ENCODE results near the gene MACROD1. TPM values are rescaled to one million over a fixed set of nuclear protein-coding genes. Genes with fewer than 3 reads are reported as not detected.

Gene MACROD1
- total RNA-seq, 1 experiment from 2014 or later, result 36.9 TPM

DNA sequence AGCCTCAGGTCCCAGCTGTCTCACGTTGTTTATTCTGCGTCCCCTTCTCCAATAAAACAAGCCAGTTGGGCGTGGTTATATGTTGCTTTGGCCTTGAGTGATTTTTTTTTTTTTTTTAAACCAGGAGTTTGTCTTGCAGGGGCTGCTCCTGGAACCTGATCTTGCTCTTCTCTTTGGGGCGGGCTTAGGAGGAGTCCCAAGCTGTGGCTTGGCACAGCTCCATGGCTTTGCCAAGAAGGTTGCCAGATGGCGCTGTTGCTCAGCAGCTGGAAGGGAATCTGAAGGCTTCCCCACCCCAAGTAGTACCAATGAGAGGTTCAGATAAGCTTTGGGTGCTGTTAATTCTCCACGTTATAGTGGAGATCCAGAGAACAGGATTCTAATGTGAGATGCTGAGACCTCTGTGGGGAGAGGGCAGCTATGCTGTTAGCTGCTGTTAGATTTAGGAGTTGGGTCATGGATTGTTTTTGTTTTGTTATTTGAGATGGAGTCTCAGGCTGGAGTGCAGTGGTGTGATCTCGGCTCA is 38.6 kb upstream of the MACROD1 start:
- POLR2A ChIA-PET, result interaction anchor here (0.9 to 1.1 kb wide), 3 partner anchors 13 to 37 kb away, joined by 3 read pairs; partner anchors contain the start of gene FKBP2
- H3K27ac Mint-ChIP-seq, result peak overlapping the region; percentile 88
- ATAC-seq (peak; percentile 88), DNase-seq (ENCODE audit: low spot score) (peak; percentile 82)
- CTCF ChIA-PET, result interaction anchor here (0.6 to 5.4 kb wide), 46 partner anchors 10 to 285 kb away, joined by 3 to 76 read pairs (median 5); partner anchors contain the start of genes BAD, FKBP2, NUDT22 and PLCB3
- peaks cover 6% of the 10 kb centered on the region for H3K4me1 Mint-ChIP-seq
- H3K4me3 Mint-ChIP-seq, result no peak overlapping the region
- H3K27me3 Mint-ChIP-seq (ENCODE audit: low read depth), result no peaks in the 10 kb centered on the region
- no peaks in the 10 kb centered on the region for H3K9me3 Mint-ChIP-seq
- TF ChIP-seq ELF4 (CRISPR knock-in tag; IDR thresholded peaks at IDR 0.05; ENCODE audit: low read depth), result no peak
- TF ChIP-seq, protein P1, sequence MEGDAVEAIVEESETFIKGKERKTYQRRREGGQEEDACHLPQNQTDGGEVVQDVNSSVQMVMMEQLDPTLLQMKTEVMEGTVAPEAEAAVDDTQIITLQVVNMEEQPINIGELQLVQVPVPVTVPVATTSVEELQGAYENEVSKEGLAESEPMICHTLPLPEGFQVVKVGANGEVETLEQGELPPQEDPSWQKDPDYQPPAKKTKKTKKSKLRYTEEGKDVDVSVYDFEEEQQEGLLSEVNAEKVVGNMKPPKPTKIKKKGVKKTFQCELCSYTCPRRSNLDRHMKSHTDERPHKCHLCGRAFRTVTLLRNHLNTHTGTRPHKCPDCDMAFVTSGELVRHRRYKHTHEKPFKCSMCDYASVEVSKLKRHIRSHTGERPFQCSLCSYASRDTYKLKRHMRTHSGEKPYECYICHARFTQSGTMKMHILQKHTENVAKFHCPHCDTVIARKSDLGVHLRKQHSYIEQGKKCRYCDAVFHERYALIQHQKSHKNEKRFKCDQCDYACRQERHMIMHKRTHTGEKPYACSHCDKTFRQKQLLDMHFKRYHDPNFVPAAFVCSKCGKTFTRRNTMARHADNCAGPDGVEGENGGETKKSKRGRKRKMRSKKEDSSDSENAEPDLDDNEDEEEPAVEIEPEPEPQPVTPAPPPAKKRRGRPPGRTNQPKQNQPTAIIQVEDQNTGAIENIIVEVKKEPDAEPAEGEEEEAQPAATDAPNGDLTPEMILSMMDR (IDR thresholded peaks at IDR 0.05), result peak; percentile 31; the same call in 1 of the 2 replicates
- H3K36me3 Mint-ChIP-seq, result peaks cover 49% of the 10 kb centered on the region

DNA sequence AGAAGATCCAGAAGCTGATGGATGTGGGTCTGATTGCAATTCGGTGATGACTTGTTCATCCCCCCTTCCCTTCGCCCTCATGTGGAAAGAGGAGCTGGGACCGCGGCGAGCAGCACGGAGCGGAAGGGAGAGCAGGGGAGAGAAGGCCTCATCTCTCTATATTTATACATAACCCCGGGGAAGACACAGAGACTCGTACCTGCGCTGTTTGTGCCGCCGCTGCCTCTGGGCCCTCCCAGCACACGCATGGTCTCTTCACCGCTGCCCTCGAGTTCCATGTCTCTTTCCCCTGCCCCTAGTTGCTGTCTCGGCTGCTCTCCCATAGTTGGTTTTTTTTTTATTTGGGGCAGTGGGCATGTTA is 38.1 kb upstream of the MACROD1 start:
- POLR2A ChIA-PET, result interaction anchor here (0.9 to 1.1 kb wide), 3 partner anchors 13 to 37 kb away, joined by 3 read pairs; partner anchors contain the start of gene FKBP2
- no peaks in the 10 kb centered on the region for H3K9me3 Mint-ChIP-seq
- H3K27ac Mint-ChIP-seq, result peak overlapping the region; percentile 88; the same call in 1 of the 2 replicates
- ATAC-seq (no peak), DNase-seq (ENCODE audit: low spot score) (no peak)
- no peak for TF ChIP-seq PRRX2 (CRISPR knock-in tag; IDR thresholded peaks at IDR 0.05)
- TF ChIP-seq, protein P2, sequence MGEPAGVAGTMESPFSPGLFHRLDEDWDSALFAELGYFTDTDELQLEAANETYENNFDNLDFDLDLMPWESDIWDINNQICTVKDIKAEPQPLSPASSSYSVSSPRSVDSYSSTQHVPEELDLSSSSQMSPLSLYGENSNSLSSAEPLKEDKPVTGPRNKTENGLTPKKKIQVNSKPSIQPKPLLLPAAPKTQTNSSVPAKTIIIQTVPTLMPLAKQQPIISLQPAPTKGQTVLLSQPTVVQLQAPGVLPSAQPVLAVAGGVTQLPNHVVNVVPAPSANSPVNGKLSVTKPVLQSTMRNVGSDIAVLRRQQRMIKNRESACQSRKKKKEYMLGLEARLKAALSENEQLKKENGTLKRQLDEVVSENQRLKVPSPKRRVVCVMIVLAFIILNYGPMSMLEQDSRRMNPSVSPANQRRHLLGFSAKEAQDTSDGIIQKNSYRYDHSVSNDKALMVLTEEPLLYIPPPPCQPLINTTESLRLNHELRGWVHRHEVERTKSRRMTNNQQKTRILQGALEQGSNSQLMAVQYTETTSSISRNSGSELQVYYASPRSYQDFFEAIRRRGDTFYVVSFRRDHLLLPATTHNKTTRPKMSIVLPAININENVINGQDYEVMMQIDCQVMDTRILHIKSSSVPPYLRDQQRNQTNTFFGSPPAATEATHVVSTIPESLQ (CRISPR knock-in tag; IDR thresholded peaks at IDR 0.05), result no peak
- TF ChIP-seq, protein P3, sequence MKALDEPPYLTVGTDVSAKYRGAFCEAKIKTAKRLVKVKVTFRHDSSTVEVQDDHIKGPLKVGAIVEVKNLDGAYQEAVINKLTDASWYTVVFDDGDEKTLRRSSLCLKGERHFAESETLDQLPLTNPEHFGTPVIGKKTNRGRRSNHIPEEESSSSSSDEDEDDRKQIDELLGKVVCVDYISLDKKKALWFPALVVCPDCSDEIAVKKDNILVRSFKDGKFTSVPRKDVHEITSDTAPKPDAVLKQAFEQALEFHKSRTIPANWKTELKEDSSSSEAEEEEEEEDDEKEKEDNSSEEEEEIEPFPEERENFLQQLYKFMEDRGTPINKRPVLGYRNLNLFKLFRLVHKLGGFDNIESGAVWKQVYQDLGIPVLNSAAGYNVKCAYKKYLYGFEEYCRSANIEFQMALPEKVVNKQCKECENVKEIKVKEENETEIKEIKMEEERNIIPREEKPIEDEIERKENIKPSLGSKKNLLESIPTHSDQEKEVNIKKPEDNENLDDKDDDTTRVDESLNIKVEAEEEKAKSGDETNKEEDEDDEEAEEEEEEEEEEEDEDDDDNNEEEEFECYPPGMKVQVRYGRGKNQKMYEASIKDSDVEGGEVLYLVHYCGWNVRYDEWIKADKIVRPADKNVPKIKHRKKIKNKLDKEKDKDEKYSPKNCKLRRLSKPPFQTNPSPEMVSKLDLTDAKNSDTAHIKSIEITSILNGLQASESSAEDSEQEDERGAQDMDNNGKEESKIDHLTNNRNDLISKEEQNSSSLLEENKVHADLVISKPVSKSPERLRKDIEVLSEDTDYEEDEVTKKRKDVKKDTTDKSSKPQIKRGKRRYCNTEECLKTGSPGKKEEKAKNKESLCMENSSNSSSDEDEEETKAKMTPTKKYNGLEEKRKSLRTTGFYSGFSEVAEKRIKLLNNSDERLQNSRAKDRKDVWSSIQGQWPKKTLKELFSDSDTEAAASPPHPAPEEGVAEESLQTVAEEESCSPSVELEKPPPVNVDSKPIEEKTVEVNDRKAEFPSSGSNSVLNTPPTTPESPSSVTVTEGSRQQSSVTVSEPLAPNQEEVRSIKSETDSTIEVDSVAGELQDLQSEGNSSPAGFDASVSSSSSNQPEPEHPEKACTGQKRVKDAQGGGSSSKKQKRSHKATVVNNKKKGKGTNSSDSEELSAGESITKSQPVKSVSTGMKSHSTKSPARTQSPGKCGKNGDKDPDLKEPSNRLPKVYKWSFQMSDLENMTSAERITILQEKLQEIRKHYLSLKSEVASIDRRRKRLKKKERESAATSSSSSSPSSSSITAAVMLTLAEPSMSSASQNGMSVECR (CRISPR knock-in tag; IDR thresholded peaks at IDR 0.05; ENCODE audit: borderline replicate concordance), result no peak
- TF ChIP-seq, protein P4, sequence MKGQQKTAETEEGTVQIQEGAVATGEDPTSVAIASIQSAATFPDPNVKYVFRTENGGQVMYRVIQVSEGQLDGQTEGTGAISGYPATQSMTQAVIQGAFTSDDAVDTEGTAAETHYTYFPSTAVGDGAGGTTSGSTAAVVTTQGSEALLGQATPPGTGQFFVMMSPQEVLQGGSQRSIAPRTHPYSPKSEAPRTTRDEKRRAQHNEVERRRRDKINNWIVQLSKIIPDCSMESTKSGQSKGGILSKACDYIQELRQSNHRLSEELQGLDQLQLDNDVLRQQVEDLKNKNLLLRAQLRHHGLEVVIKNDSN (CRISPR knock-in tag; IDR thresholded peaks at IDR 0.05), result no peak
- peaks cover 52% of the 10 kb centered on the region for H3K36me3 Mint-ChIP-seq
- H3K4me3 Mint-ChIP-seq, result no peak overlapping the region
- H3K27me3 Mint-ChIP-seq (ENCODE audit: low read depth), result no peaks in the 10 kb centered on the region
- H3K4me1 Mint-ChIP-seq, result peaks cover 6% of the 10 kb centered on the region
- CTCF ChIA-PET, result interaction anchor here (0.6 to 5.4 kb wide), 45 partner anchors 10 to 286 kb away, joined by 3 to 76 read pairs (median 5); partner anchors contain the start of genes BAD, FKBP2, NUDT22 and PLCB3

DNA sequence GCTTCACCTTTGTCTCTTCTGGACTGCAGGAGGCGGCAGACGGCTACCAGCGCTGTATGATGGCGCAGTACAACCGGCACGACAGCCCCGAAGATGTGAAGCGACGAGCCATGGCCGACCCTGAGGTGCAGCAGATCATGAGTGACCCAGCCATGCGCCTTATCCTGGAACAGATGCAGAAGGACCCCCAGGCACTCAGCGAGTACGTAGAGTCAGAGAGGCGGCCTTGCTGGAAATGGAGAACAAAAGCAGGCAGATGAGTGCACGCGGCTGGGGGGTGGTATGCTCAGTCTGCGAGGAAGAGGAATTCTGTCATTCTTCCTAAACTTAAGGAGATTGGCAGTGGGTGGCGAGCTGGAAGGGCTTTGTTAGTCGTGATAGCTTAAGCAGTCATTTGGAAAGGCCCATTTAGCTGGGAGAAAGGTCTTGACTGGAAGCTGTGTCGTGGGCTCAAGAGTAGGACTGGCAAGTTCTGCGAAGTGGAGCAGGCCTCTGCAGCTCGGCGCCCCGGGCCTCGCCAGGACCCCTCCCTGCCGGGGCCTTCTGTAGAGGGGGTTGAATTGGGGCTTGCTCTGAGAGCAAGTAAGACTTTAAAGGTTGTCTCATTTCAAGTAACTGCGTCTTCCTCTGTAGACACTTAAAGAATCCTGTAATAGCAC is 37.6 kb upstream of the MACROD1 start:
- Mint-ChIP-seq H3K27me3 (ENCODE audit: low read depth) (no peaks in the 10 kb centered on the region), H3K27ac (peak overlapping the region; percentile 88; the same call in 1 of the 2 replicates), H3K9me3 (no peaks in the 10 kb centered on the region), H3K36me3 (peaks cover 57% of the 10 kb centered on the region), H3K4me3 (no peak overlapping the region), H3K4me1 (peaks cover 6% of the 10 kb centered on the region)
- no peak for ATAC-seq
- ChIA-PET CTCF (interaction anchor here (0.7 to 5.4 kb wide), 12 partner anchors 12 to 196 kb away, joined by 3 to 76 read pairs (median 8); partner anchors contain the start of genes NUDT22, PLCB3, STIP1 and TRPT1), POLR2A (interaction anchor here (0.9 kb wide), 1 partner anchor 38 kb away, joined by 3 read pairs; the partner anchor contains the start of gene FKBP2)
- no peak for DNase-seq (ENCODE audit: low spot score)
- TF ChIP-seq, protein P5, sequence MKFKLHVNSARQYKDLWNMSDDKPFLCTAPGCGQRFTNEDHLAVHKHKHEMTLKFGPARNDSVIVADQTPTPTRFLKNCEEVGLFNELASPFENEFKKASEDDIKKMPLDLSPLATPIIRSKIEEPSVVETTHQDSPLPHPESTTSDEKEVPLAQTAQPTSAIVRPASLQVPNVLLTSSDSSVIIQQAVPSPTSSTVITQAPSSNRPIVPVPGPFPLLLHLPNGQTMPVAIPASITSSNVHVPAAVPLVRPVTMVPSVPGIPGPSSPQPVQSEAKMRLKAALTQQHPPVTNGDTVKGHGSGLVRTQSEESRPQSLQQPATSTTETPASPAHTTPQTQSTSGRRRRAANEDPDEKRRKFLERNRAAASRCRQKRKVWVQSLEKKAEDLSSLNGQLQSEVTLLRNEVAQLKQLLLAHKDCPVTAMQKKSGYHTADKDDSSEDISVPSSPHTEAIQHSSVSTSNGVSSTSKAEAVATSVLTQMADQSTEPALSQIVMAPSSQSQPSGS (CRISPR knock-in tag; IDR thresholded peaks at IDR 0.05; ENCODE audit: borderline replicate concordance, low read depth), result no peak
- TF ChIP-seq MYBL2 (CRISPR knock-in tag; IDR thresholded peaks at IDR 0.05) (no peak), ZBTB21 (CRISPR knock-in tag; IDR thresholded peaks at IDR 0.05; ENCODE audit: borderline replicate concordance) (no peak), ZNF263 (CRISPR knock-in tag; IDR thresholded peaks at IDR 0.05; ENCODE audit: low read depth) (no peak), KAT7 (CRISPR knock-in tag; IDR thresholded peaks at IDR 0.05; ENCODE audit: borderline replicate concordance) (no peak), NFE2L1 (CRISPR knock-in tag; IDR thresholded peaks at IDR 0.05) (no peak), CBFB (CRISPR knock-in tag; IDR thresholded peaks at IDR 0.05; ENCODE audit: low read depth) (no peak), ELF4 (CRISPR knock-in tag; IDR thresholded peaks at IDR 0.05; ENCODE audit: low read depth) (no peak), CREB1 (CRISPR knock-in tag; IDR thresholded peaks at IDR 0.05) (no peak), ETV6 (CRISPR knock-in tag; IDR thresholded peaks at IDR 0.05) (no peak), SOX15 (CRISPR knock-in tag; IDR thresholded peaks at IDR 0.05) (no peak), IRF2 (CRISPR knock-in tag; IDR thresholded peaks at IDR 0.05; ENCODE audit: borderline replicate concordance, low read depth) (no peak)
- TF ChIP-seq, protein P6, sequence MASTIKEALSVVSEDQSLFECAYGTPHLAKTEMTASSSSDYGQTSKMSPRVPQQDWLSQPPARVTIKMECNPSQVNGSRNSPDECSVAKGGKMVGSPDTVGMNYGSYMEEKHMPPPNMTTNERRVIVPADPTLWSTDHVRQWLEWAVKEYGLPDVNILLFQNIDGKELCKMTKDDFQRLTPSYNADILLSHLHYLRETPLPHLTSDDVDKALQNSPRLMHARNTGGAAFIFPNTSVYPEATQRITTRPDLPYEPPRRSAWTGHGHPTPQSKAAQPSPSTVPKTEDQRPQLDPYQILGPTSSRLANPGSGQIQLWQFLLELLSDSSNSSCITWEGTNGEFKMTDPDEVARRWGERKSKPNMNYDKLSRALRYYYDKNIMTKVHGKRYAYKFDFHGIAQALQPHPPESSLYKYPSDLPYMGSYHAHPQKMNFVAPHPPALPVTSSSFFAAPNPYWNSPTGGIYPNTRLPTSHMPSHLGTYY (CRISPR knock-in tag; IDR thresholded peaks at IDR 0.05), result no peak

Measured in WTC11 (cell line).